Measurements from ENCODE around the gene NPFFR1. TPM values are rescaled to one million over a fixed set of nuclear protein-coding genes. Genes with fewer than 3 reads are reported as not detected.

The NPFFR1 gene
- total and polyA plus RNA-seq, 2 experiments from 2014 or later: 0.03 to 0.05 TPM

DNA sequence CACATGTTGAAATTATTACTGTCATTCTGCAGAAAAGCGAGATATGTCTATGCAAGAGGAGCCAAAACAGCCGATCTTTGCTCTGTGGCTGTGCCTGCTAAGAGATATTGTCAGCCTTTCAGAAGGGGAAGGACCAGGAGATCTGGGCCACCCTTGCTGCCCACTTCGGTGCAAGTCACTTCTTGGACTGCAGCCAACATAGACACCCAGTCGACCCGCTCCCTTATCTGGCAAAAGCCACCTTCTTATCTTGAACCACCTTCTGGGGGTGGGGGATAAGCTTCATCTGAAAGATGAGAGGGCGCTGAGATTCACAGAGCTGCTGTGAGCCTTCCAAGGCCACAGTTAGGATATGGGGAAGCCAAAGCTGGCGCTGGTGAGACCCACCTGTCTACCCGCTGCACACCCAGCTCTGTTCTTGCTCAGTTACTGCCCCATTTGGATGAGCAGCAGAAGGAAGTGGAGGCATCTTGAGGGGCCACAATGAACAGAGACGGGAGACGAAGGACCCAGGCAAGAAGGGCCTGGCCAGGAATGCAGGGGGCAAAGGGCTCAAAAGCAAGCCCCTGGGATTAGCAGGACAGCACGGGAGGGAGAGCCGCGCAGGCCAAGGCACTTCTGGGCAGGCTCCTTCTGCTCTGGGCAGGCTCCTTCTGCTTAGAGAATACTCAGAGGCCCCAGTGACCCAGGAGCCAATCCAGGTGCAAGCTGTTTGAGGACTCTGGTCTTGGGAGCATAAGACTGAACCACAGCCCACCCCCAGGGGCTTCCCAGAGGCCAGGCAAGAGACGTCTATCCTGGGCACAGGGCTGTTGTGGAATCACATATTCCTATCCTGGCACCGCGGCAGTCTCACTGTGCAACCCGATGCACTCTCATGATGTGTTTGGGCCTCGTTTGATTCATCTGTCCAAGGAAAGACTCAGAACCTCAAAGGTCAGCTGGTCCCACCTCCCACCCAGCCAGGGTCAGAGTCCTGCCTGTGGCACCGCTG, 38.4 kb upstream of the NPFFR1 start:
- Histone ChIP-seq H3K27ac (ENCODE audit: low read depth) (no peak overlapping the region), H3K79me2 (replicated peaks; ENCODE audit: insufficient read depth) (no peaks in the 10 kb centered on the region), H3K36me3 (ENCODE audit: insufficient read depth) (no peaks in the 10 kb centered on the region), H3K27me3 (ENCODE audit: insufficient read depth) (no peaks in the 10 kb centered on the region), H3K4me3 (no peak overlapping the region), H3F3A (replicated peaks; ENCODE audit: low read depth) (no peaks in the 10 kb centered on the region), H2AFZ (no peak overlapping the region), H3K4me1 (ENCODE audit: insufficient read depth) (peaks cover 9% of the 10 kb centered on the region; the same call in 1 of the 2 replicates), H4K20me1 (replicated peaks; ENCODE audit: insufficient read depth) (no peaks in the 10 kb centered on the region), H3K4me2 (no peak overlapping the region), H3K9me2 (ENCODE audit: insufficient read depth) (no peaks in the 10 kb centered on the region)
- no peak for ATAC-seq
- Mint-ChIP-seq H3K4me1 (peaks cover 25% of the 10 kb centered on the region), H3K9me3 (no peaks in the 10 kb centered on the region; the same call in 2 of the 3 replicates), H3K27ac (no peak overlapping the region), H3K36me3 (ENCODE audit: low read depth) (0 out of 3 replicates have a peak, but pooled peaks cover 6% of the 10 kb centered on the region), H3K4me3 (no peak overlapping the region), H3K27me3 (ENCODE audit: insufficient read depth, low read depth, poor library complexity) (peaks cover 9% of the 10 kb centered on the region)
- DNase-seq (ENCODE audit: low spot score): no peak
- TF ChIP-seq, protein P1, sequence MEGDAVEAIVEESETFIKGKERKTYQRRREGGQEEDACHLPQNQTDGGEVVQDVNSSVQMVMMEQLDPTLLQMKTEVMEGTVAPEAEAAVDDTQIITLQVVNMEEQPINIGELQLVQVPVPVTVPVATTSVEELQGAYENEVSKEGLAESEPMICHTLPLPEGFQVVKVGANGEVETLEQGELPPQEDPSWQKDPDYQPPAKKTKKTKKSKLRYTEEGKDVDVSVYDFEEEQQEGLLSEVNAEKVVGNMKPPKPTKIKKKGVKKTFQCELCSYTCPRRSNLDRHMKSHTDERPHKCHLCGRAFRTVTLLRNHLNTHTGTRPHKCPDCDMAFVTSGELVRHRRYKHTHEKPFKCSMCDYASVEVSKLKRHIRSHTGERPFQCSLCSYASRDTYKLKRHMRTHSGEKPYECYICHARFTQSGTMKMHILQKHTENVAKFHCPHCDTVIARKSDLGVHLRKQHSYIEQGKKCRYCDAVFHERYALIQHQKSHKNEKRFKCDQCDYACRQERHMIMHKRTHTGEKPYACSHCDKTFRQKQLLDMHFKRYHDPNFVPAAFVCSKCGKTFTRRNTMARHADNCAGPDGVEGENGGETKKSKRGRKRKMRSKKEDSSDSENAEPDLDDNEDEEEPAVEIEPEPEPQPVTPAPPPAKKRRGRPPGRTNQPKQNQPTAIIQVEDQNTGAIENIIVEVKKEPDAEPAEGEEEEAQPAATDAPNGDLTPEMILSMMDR (conservative IDR thresholded peaks at IDR 0.05; ENCODE audit: low read depth in 2 of 2): no peak
- TF ChIP-seq CREB1 (CRISPR knock-in tag; IDR thresholded peaks at IDR 0.05; ENCODE audit: low read depth) (no peak), EZH2 (IDR thresholded peaks at IDR 0.05; ENCODE audit: low read depth, unreplicated experiment) (no peak), ZNF114 (CRISPR knock-in tag; IDR thresholded peaks at IDR 0.05) (no peak), NANOG (IDR thresholded peaks at IDR 0.05; ENCODE audit: borderline replicate concordance) (no peak)
- TF ChIP-seq, protein P2, sequence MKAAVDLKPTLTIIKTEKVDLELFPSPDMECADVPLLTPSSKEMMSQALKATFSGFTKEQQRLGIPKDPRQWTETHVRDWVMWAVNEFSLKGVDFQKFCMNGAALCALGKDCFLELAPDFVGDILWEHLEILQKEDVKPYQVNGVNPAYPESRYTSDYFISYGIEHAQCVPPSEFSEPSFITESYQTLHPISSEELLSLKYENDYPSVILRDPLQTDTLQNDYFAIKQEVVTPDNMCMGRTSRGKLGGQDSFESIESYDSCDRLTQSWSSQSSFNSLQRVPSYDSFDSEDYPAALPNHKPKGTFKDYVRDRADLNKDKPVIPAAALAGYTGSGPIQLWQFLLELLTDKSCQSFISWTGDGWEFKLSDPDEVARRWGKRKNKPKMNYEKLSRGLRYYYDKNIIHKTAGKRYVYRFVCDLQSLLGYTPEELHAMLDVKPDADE (IDR thresholded peaks at IDR 0.05): no peak

DNA sequence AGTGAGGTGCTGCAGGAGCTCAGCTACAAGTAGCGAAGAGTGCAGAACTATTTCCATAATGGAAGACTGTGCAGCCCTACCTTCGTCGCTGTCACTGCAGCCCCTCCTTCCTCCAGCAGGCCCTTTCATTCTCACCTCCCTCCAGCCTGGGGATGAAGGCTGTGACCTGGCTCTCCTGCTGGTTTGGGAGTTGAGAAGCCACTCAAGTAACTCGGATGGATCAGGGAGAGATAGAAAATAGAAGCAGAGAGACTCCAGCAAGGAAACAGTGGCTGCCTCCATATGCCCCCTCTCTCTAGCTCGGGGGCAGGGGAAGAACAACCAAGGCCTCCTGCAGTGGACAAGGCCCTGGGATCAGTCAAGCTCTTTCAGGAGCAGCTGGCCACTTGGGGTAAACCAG, 37.4 kb upstream of the NPFFR1 start:
- no peaks in the 10 kb centered on the region for H3K27me3 ChIP-seq (ENCODE audit: insufficient read depth)
- no peaks in the 10 kb centered on the region for H3K79me2 ChIP-seq (replicated peaks; ENCODE audit: insufficient read depth)
- H3K9me2 ChIP-seq (ENCODE audit: insufficient read depth): no peaks in the 10 kb centered on the region
- Mint-ChIP-seq H3K4me1 (peaks cover 23% of the 10 kb centered on the region), H3K27ac (no peak overlapping the region), H3K4me3 (no peak overlapping the region), H3K36me3 (ENCODE audit: low read depth) (0 out of 3 replicates have a peak, but pooled peaks cover 6% of the 10 kb centered on the region), H3K9me3 (no peaks in the 10 kb centered on the region; the same call in 2 of the 3 replicates), H3K27me3 (ENCODE audit: insufficient read depth, low read depth, poor library complexity) (peaks cover 6% of the 10 kb centered on the region)
- DNase-seq (ENCODE audit: low spot score): no peak
- no peaks in the 10 kb centered on the region; the same call in 1 of the 2 replicates for H4K20me1 ChIP-seq (replicated peaks; ENCODE audit: insufficient read depth)
- no peak for ATAC-seq
- peaks cover 9% of the 10 kb centered on the region; the same call in 1 of the 2 replicates for H3K4me1 ChIP-seq (ENCODE audit: insufficient read depth)
- no peak overlapping the region for H3K4me2 ChIP-seq
- H3K4me3 ChIP-seq: no peak overlapping the region
- no peaks in the 10 kb centered on the region for H3K36me3 ChIP-seq (ENCODE audit: insufficient read depth)
- H3K27ac ChIP-seq (ENCODE audit: low read depth): no peak overlapping the region
- H2AFZ ChIP-seq: no peak overlapping the region
- no peaks in the 10 kb centered on the region for H3F3A ChIP-seq (replicated peaks; ENCODE audit: low read depth)
- TF ChIP-seq EZH2phosphoT487 (IDR thresholded peaks at IDR 0.05; ENCODE audit: unreplicated experiment) (no peak), ZNF331 (CRISPR knock-in tag; IDR thresholded peaks at IDR 0.05; ENCODE audit: low read depth) (no peak), ZNF114 (CRISPR knock-in tag; IDR thresholded peaks at IDR 0.05) (no peak), CREB1 (CRISPR knock-in tag; IDR thresholded peaks at IDR 0.05; ENCODE audit: low read depth) (no peak), STAT1 (IDR thresholded peaks at IDR 0.05; ENCODE audit: unreplicated experiment) (no peak), NANOG (IDR thresholded peaks at IDR 0.05; ENCODE audit: borderline replicate concordance) (no peak), POLR2AphosphoS5 (IDR thresholded peaks at IDR 0.05; ENCODE audit: low read depth) (no peak)
- TF ChIP-seq, protein P3, sequence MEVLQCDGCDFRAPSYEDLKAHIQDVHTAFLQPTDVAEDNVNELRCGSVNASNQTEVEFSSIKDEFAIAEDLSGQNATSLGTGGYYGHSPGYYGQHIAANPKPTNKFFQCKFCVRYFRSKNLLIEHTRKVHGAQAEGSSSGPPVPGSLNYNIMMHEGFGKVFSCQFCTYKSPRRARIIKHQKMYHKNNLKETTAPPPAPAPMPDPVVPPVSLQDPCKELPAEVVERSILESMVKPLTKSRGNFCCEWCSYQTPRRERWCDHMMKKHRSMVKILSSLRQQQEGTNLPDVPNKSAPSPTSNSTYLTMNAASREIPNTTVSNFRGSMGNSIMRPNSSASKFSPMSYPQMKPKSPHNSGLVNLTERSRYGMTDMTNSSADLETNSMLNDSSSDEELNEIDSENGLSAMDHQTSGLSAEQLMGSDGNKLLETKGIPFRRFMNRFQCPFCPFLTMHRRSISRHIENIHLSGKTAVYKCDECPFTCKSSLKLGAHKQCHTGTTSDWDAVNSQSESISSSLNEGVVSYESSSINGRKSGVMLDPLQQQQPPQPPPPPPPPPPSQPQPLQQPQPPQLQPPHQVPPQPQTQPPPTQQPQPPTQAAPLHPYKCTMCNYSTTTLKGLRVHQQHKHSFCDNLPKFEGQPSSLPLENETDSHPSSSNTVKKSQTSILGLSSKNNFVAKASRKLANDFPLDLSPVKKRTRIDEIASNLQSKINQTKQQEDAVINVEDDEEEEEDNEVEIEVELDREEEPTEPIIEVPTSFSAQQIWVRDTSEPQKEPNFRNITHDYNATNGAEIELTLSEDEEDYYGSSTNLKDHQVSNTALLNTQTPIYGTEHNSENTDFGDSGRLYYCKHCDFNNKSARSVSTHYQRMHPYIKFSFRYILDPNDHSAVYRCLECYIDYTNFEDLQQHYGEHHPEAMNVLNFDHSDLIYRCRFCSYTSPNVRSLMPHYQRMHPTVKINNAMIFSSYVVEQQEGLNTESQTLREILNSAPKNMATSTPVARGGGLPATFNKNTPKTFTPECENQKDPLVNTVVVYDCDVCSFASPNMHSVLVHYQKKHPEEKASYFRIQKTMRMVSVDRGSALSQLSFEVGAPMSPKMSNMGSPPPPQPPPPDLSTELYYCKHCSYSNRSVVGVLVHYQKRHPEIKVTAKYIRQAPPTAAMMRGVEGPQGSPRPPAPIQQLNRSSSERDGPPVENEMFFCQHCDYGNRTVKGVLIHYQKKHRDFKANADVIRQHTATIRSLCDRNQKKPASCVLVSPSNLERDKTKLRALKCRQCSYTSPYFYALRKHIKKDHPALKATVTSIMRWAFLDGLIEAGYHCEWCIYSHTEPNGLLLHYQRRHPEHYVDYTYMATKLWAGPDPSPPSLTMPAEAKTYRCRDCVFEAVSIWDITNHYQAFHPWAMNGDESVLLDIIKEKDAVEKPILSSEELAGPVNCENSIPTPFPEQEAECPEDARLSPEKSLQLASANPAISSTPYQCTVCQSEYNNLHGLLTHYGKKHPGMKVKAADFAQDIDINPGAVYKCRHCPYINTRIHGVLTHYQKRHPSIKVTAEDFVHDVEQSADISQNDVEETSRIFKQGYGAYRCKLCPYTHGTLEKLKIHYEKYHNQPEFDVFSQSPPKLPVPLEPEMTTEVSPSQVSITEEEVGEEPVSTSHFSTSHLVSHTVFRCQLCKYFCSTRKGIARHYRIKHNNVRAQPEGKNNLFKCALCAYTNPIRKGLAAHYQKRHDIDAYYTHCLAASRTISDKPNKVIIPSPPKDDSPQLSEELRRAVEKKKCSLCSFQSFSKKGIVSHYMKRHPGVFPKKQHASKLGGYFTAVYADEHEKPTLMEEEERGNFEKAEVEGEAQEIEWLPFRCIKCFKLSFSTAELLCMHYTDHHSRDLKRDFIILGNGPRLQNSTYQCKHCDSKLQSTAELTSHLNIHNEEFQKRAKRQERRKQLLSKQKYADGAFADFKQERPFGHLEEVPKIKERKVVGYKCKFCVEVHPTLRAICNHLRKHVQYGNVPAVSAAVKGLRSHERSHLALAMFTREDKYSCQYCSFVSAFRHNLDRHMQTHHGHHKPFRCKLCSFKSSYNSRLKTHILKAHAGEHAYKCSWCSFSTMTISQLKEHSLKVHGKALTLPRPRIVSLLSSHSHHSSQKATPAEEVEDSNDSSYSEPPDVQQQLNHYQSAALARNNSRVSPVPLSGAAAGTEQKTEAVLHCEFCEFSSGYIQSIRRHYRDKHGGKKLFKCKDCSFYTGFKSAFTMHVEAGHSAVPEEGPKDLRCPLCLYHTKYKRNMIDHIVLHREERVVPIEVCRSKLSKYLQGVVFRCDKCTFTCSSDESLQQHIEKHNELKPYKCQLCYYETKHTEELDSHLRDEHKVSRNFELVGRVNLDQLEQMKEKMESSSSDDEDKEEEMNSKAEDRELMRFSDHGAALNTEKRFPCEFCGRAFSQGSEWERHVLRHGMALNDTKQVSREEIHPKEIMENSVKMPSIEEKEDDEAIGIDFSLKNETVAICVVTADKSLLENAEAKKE (CRISPR knock-in tag; IDR thresholded peaks at IDR 0.05): no peak
